Subcutaneous adipose tissue (tissue), 4 donors: Measurements from ENCODE around the gene HSPA5. TPM values are rescaled to one million over a fixed set of nuclear protein-coding genes. Genes with fewer than 3 reads are reported as not detected.

ENCODE experiments used
- CTCF ChIP-seq: fragments of 450-650 bp; IDR thresholded peaks from one replicate; pipeline ENCODE4 v1.5.1; 2016; ENCODE audit warnings: low read depth, mild to moderate bottlenecking, control low read depth, antibody characterized with exemption, moderate library complexity
- total RNA-seq, 4 donors: library from RNA; depleted of rRNA; stranded (reverse); fragments of >200 nt; gene quantifications; one replicate each; pipeline ENCODE4 v1.1.0, GENCODE V29; 2016

Gene HSPA5
- total RNA-seq, 4 donors from 2014 or later = 50.3 to 147 (median 99.4) TPM

- TF ChIP-seq CTCF = no peak
These were observed 27.9 kb upstream of the HSPA5 start for GRCh38 chr9:125269014-125269397.

GRCh38 chr9:125268394-125269013 lies 27.4 kb upstream of the HSPA5 start:
- no peak for TF ChIP-seq CTCF

- no peak for TF ChIP-seq CTCF
These were observed 21.3 kb upstream of the HSPA5 start for GRCh38 chr9:125262294-125262991.

- TF ChIP-seq CTCF = no peak
These were observed 20.6 kb upstream of the HSPA5 start, which contains the start of gene GAPVD1 for GRCh38 chr9:125261501-125262293. TSS of gene GAPVD1 (plus strand) at chr9:125261826. CDS start at chr9:125298922, 37,096 bp downstream.

- no peak for TF ChIP-seq CTCF
These were observed 19.4 kb upstream of the HSPA5 start for GRCh38 chr9:125260561-125260960.

- no peak for TF ChIP-seq CTCF
These were observed 17.8 kb upstream of the HSPA5 start for GRCh38 chr9:125258832-125259534.
